GM23338 (cell line): ENCODE measurements around the gene FBXO45. TPM values are rescaled to one million over a fixed set of nuclear protein-coding genes. Genes with fewer than 3 reads are reported as not detected.

ENCODE experiments used
- ATAC-seq: fragments of 200-7000 bp; cut with Tn5 transposase; 3 replicates; pipeline ENCODE4 v1.9.1; 2020
- DNase-seq: peaks from one replicate; pipeline ENCODE4 v3.0.0-alpha.2; 2015; ENCODE audit warnings: low spot score
- H2AFZ ChIP-seq: fragments of 200-600 bp; sonication (generic); 2 replicates; pipeline ENCODE4 v1.8.0; 2016; ENCODE audit warnings: antibody characterized with exemption, mild to moderate bottlenecking, moderate library complexity
- H3F3A ChIP-seq: fragments of 200-600 bp; sonication (generic); replicated peaks from 2 replicates; pipeline ENCODE4 v1.8.0; 2017; ENCODE audit warnings: antibody characterized with exemption, mixed run types, low read depth
- H3K27ac ChIP-seq: fragments of 200-600 bp; sonication (generic); 2 replicates; pipeline ENCODE4 v1.6.1; 2016; ENCODE audit warnings: low read depth
- H3K27me3 ChIP-seq: fragments of 200-600 bp; sonication (generic); 2 replicates; pipeline ENCODE4 v1.8.0; 2016; ENCODE audit warnings: mild to moderate bottlenecking, mixed run types, moderate library complexity; ENCODE audit not compliant: insufficient read depth
- H3K36me3 ChIP-seq: fragments of 200-600 bp; sonication (generic); 2 replicates; pipeline ENCODE4 v1.8.0; 2016; ENCODE audit warnings: mild to moderate bottlenecking; ENCODE audit not compliant: insufficient read depth
- H3K4me1 ChIP-seq: fragments of 200-600 bp; sonication (generic); 2 replicates; pipeline ENCODE4 v1.8.0; 2016; ENCODE audit warnings: mild to moderate bottlenecking, moderate library complexity; ENCODE audit not compliant: insufficient read depth
- H3K4me2 ChIP-seq: fragments of 200-600 bp; sonication (generic); 2 replicates; pipeline ENCODE4 v1.7.1; 2017; ENCODE audit warnings: mixed run types
- H3K4me3 ChIP-seq: fragments of 200-600 bp; sonication (generic); 2 replicates; pipeline ENCODE4 v1.6.1; 2016; ENCODE audit warnings: mixed run types
- H3K79me2 ChIP-seq: fragments of 200-600 bp; sonication (generic); replicated peaks from 2 replicates; pipeline ENCODE4 v1.8.0; 2017; ENCODE audit warnings: mild to moderate bottlenecking; ENCODE audit not compliant: insufficient read depth
- H3K9me2 ChIP-seq: fragments of 200-600 bp; sonication (generic); 2 replicates; pipeline ENCODE4 v1.8.0; 2017; ENCODE audit not compliant: insufficient read depth
- H4K20me1 ChIP-seq: fragments of 200-600 bp; sonication (generic); replicated peaks from 2 replicates; pipeline ENCODE4 v1.8.0; 2017; ENCODE audit warnings: mild to moderate bottlenecking; ENCODE audit not compliant: insufficient read depth
- H3K27ac Mint-ChIP-seq: 2 replicates; pipeline ENCODE4 v1.8.0; 2020; ENCODE audit warnings: inconsistent platforms, mild to moderate bottlenecking, moderate library complexity, mixed read lengths
- H3K27me3 Mint-ChIP-seq: 3 replicates; pipeline ENCODE4 v1.8.0; 2022; ENCODE audit warnings: low read depth, mild to moderate bottlenecking, moderate library complexity, mixed read lengths, inconsistent platforms; ENCODE audit not compliant: insufficient read depth, poor library complexity
- H3K36me3 Mint-ChIP-seq: 3 replicates; pipeline ENCODE4 v1.8.0; 2021; ENCODE audit warnings: low read depth, mild to moderate bottlenecking, inconsistent platforms, moderate library complexity, mixed read lengths
- H3K4me1 Mint-ChIP-seq: 3 replicates; pipeline ENCODE4 v1.8.0; 2020; ENCODE audit warnings: mild to moderate bottlenecking, inconsistent platforms, mixed read lengths
- H3K4me3 Mint-ChIP-seq: 3 replicates; pipeline ENCODE4 v1.8.0; 2021; ENCODE audit warnings: moderate library complexity, mild to moderate bottlenecking, inconsistent platforms, mixed read lengths
- H3K9me3 Mint-ChIP-seq: 3 replicates; pipeline ENCODE4 v1.8.0; 2020; ENCODE audit warnings: moderate library complexity, mild to moderate bottlenecking, inconsistent platforms, mixed read lengths
- EZH2 ChIP-seq: fragments of 200-600 bp; sonication (generic); IDR thresholded peaks from one replicate; pipeline ENCODE4 v1.8.0; 2017; ENCODE audit warnings: antibody characterized with exemption, mild to moderate bottlenecking, low read depth; ENCODE audit not compliant: unreplicated experiment
- EZH2phosphoT487 ChIP-seq: fragments of 200-600 bp; sonication (generic); IDR thresholded peaks from one replicate; pipeline ENCODE4 v1.8.1; 2018; ENCODE audit warnings: antibody characterized with exemption; ENCODE audit not compliant: unreplicated experiment
- JUNB ChIP-seq: IDR thresholded peaks from one replicate; pipeline ENCODE4 v1.6.1; 2016; ENCODE audit warnings: antibody characterized with exemption; ENCODE audit not compliant: unreplicated experiment
- NANOG ChIP-seq: IDR thresholded peaks from 2 replicates; pipeline ENCODE4 v1.6.1; 2016; ENCODE audit warnings: antibody characterized with exemption, borderline replicate concordance
- POLR2AphosphoS5 ChIP-seq: IDR thresholded peaks from 2 replicates; pipeline ENCODE4 v1.6.1; 2016; ENCODE audit warnings: antibody characterized with exemption, low read depth
- REST ChIP-seq: IDR thresholded peaks from one replicate; pipeline ENCODE4 v1.6.1; 2018; ENCODE audit warnings: antibody characterized with exemption; ENCODE audit not compliant: unreplicated experiment
- STAT1 ChIP-seq: IDR thresholded peaks from one replicate; pipeline ENCODE4 v1.6.1; 2016; ENCODE audit warnings: antibody characterized with exemption; ENCODE audit not compliant: unreplicated experiment
- ZNF114 ChIP-seq: fragments of 250-450 bp; sonication (Bioruptor Pico); IDR thresholded peaks from 2 replicates; pipeline ENCODE4 v1.5.0; 2020; ENCODE audit warnings: mild to moderate bottlenecking, moderate library complexity
- ZNF462 ChIP-seq: fragments of 250-450 bp; sonication (Bioruptor Pico); IDR thresholded peaks from 2 replicates; pipeline ENCODE4 v1.5.0; 2020; ENCODE audit warnings: mild to moderate bottlenecking, moderate library complexity
- polyA plus RNA-seq: library from polyadenylated mRNA; unstranded; fragments of >200 nt; fragmentation: Nextera tagmentation; extraction: Ambion mirVana; gene quantifications from 2 replicates; pipeline ENCODE4 v1.2.1, GENCODE V29; 2016
- total RNA-seq: library from RNA; depleted of rRNA; stranded (reverse); fragments of >200 nt; shearing (Covaris generic); gene quantifications from 2 replicates; pipeline ENCODE4 v1.2.3, GENCODE V29; 2014

FBXO45 gene
- total and polyA plus RNA-seq, 2 experiments from 2014 or later: 10.3 to 23.7 TPM

GRCh38 chr3:196599734-196600128 lies 31.3 kb downstream of the FBXO45 start:
- no peak overlapping the region for H3K4me3 Mint-ChIP-seq
- no peaks in the 10 kb centered on the region for H3K4me1 Mint-ChIP-seq
- Histone ChIP-seq H4K20me1 (no peaks in the 10 kb centered on the region), H3K4me2 (no peak overlapping the region), H3K79me2 (no peaks in the 10 kb centered on the region), H2AFZ (no peak overlapping the region), H3K4me1 (no peaks in the 10 kb centered on the region), H3K27me3 (no peaks in the 10 kb centered on the region), H3K36me3 (no peaks in the 10 kb centered on the region), H3K27ac (no peak overlapping the region), H3K4me3 (no peak overlapping the region), H3F3A (no peaks in the 10 kb centered on the region), H3K9me2 (no peaks in the 10 kb centered on the region)
- no peak overlapping the region for H3K27ac Mint-ChIP-seq
- DNase-seq: no peak
- peaks cover 7% of the 10 kb centered on the region for H3K27me3 Mint-ChIP-seq
- TF ChIP-seq JUNB (no peak), POLR2AphosphoS5 (no peak), ZNF114 (CRISPR knock-in tag) (no peak), REST (no peak), EZH2 (no peak), STAT1 (no peak)
- no peak for ATAC-seq
- H3K36me3 Mint-ChIP-seq: no peaks in the 10 kb centered on the region; the same call in 2 of the 3 replicates
- H3K9me3 Mint-ChIP-seq: no peaks in the 10 kb centered on the region

GRCh38 chr3:196600359-196600758 lies 31.9 kb downstream of the FBXO45 start:
- no peaks in the 10 kb centered on the region for H4K20me1 ChIP-seq
- no peaks in the 10 kb centered on the region for H3K36me3 ChIP-seq
- no peak overlapping the region for H3K4me2 ChIP-seq
- no peak overlapping the region for H3K27ac ChIP-seq
- no peak for ATAC-seq
- no peak overlapping the region for H3K27ac Mint-ChIP-seq
- H3K4me3 ChIP-seq: no peak overlapping the region
- H2AFZ ChIP-seq: no peak overlapping the region
- no peaks in the 10 kb centered on the region for H3K79me2 ChIP-seq
- H3K4me1 ChIP-seq: no peaks in the 10 kb centered on the region
- H3K27me3 Mint-ChIP-seq: peaks cover 5% of the 10 kb centered on the region
- H3K36me3 Mint-ChIP-seq: no peaks in the 10 kb centered on the region; the same call in 2 of the 3 replicates
- no peaks in the 10 kb centered on the region for H3F3A ChIP-seq
- DNase-seq: no peak
- H3K9me3 Mint-ChIP-seq: no peaks in the 10 kb centered on the region
- H3K4me1 Mint-ChIP-seq: no peaks in the 10 kb centered on the region
- H3K4me3 Mint-ChIP-seq: no peak overlapping the region
- H3K9me2 ChIP-seq: no peaks in the 10 kb centered on the region
- no peaks in the 10 kb centered on the region for H3K27me3 ChIP-seq
- TF ChIP-seq JUNB (no peak), REST (no peak), NANOG (no peak), ZNF114 (CRISPR knock-in tag) (no peak), POLR2AphosphoS5 (no peak), ZNF462 (CRISPR knock-in tag) (no peak), EZH2phosphoT487 (no peak)
